ENCODE results near the gene CSF2. TPM values are rescaled to one million over a fixed set of nuclear protein-coding genes. Genes with fewer than 3 reads are reported as not detected.
A peak's percentile ranks its signal among the peaks of the same experiment; 100 is the strongest.

CSF2 gene
- total RNA-seq, result not detected
- long read RNA-seq, result 0 reads

DNA sequence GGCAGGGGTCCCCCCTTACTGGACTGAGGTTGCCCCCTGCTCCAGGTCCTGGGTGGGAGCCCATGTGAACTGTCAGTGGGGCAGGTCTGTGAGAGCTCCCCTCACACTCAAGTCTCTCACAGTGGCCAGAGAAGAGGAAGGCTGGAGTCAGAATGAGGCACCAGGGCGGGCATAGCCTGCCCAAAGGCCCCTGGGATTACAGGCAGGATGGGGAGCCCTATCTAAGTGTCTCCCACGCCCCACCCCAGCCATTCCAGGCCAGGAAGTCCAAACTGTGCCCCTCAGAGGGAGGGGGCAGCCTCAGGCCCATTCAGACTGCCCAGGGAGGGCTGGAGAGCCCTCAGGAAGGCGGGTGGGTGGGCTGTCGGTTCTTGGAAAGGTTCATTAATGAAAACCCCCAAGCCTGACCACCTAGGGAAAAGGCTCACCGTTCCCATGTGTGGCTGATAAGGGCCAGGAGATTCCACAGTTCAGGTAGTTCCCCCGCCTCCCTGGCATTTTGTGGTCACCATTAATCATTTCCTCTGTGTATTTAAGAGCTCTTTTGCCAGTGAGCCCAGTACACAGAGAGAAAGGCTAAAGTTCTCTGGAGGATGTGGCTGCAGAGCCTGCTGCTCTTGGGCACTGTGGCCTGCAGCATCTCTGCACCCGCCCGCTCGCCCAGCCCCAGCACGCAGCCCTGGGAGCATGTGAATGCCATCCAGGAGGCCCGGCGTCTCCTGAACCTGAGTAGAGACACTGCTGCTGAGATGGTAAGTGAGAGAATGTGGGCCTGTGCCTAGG is at the start of gene CSF2:
Gene CSF2, plus strand, starts transcription at position 559 of the 783 bp plus-strand sequence. Its CDS starts 35 bp downstream, at position 594.
- intact Hi-C loops (cut with DNase I), result no loop called here
- ATAC-seq (no peak), DNase-seq (no peak)

DNA sequence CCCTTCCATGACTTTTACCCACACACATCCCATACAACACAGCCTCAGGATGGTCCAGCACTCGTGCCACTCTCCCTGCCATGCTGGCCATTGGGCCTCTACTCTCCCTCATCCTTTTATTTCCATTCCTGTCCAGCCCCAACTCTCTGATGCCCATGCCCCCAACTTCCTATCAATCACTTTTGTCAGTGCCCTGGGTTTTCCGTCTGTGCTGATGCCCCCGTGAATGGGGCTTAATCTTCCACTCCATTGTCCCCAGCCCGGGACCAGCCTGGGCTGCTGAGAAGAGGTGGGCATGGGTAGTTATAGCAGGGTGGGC is 49.5 kb upstream of the CSF2 start:
- DNase-seq, result no peak
- no peak for ATAC-seq
- intact Hi-C loops (cut with DNase I), result no loop called here

DNA sequence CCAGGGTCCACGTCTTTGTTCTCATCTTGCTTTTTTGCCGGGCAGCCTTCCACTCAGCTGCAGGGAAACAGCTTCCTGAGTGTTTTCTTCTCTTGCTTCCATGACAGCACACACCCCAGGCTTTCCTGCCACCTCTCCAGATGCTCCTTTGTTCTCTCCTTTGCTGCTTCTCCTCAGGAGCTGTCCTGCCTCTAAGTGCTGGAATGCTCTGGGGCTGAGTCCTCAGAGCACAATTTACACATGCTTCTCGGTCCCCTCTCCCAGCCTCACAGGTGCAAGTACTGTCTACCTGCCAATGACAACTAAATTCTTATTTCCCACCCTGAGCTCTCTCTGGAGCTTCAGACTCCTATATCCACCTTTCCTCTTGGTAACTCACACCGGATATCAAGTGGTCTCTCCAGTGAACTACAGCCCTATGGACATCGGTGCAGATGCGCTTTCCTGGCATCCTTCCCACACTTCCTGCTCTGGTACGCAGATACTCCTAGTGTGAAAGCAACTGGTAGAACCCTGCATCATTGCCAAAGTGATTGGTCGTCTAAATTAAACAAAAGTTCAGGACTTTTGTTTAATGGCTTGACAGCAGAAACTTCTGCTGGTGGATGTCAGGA is 48.7 kb upstream of the CSF2 start:
- DNase-seq (no peak), ATAC-seq (no peak)
- intact Hi-C loops (cut with DNase I), result no loop called here

DNA sequence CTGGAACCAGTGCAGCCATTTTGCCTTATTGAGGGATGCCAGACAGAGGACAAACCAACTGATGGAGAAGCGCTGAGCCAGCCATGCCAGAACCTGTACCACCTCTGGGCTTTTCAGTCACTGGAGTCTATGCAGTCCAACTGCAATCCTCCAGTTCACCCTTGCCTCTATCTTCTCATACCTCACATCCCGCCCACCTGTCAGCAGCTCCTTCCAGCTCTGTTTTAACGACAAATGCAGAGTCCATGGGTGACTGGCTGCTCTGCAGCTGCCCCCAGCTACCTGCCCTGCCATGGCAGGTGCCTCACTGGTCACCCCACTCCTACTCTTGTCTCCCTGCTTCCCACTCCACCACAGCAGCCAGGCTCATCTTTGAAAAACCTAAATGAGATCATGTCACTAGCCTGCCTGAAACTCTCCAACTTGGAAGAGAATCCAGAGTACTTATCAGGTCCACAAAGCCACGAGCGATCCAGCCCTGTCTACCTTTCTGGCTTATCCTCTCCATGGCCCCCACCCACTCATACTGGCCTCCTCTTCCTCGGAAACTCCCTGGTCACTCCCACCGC is 48.1 kb upstream of the CSF2 start:
- no peak for ATAC-seq
- intact Hi-C loops (cut with DNase I), result no loop called here
- DNase-seq, result no peak

DNA sequence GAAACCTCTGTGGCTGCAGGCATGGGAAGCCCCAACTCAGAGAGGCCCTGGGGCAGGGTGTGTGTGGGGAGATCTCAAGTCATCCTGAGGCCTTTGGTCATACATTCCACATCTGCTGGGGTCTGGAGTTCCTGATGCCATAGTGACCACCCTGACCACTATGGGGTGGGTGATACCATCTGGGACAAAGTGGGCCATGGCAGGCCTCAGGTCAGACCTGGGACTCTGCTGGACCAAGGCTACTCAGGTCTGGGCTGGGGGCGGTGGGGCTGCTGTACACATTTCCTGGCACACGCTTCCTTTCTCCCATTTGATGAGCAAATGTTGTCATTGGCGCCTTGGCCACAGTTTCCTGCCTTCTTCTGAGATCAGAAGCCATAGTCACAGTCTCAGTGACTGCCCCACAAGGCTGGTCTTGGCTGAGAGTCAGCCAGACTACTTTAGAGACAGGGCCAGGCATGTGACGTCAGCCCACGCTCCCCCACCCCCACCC is 47.0 kb upstream of the CSF2 start:
- ATAC-seq (no peak), DNase-seq (no peak)
- intact Hi-C loops (cut with DNase I), result no loop called here

DNA sequence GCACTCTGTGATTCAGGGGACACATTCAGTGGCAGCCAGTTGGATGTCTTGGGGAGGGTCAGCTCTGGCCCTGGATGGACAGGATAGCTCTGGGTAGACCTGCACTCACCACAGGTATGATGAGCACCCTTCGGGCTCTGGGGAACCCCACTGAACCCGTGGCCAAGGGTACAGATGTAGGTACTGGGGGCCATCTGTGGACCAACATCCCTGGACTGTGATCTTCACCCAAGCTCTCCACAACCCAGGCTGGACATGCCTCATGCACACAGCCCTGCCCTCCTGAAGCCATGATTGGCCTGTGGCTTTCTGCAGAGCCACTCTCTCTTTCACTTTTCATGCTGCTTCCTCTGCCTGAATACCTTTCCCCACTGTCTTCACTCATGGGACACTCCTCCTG is 46.6 kb upstream of the CSF2 start:
- DNase-seq, result no peak
- peak in 1 of 2 donors; percentile 14 for ATAC-seq
- intact Hi-C loops (cut with DNase I), result no loop called here

DNA sequence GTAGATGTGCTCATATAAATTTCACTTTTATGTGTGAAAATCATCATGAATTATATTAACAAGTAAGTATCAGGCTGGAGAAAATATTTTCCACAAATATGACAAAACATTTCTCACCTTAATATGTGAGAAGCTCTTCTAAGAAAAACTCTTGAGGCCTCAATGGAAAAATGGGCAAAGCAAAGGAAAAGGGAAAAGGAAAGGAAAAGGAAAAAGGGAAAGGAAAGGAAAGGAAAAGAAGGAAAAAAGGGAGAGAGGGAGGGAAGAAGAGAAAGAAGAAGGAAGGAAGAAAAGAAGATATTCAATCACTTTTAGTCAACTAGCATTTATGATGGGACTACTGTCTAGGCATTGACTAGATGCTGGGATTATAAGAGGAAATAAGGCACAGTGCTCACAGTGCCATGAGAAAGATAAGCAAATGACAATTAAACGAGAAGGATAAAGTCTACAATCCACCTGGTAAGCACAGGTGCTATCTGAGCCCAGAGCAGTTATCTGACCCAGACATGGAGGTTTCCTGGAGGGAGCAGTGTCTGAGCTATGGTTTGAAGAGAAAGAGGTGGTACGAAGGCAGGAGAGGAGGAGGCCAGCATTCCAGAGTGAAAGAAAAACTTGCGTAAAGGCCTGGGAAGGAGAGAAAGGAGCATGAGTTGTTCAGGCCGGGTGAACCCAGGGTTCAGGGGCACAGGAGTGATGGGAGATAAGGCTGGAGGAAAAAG is 43.8 kb upstream of the CSF2 start:
- DNase-seq (no peak), ATAC-seq (no peak)
- intact Hi-C loops (cut with DNase I), result no loop called here

DNA sequence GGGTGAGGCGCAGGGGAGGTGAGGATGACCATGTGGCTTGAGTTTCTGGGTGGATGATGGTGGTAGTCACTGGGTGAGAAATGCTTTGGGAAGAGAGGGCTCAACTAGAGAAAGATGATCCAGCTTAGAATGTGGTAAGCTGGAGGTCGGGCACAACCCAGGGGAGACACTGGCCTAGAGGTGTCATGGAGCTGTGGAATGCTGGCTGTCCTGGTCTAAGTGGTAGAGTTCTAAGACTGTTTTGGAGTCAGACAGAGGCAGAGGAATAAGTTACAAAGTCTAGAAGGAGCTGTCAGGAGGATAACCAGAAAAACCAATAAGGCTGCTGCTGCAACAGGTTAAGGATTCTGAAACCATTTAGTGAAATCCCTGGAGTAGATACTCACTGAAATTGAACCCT is 43.0 kb upstream of the CSF2 start:
- intact Hi-C loops (cut with DNase I), result no loop called here
- ATAC-seq (no peak), DNase-seq (no peak)

DNA sequence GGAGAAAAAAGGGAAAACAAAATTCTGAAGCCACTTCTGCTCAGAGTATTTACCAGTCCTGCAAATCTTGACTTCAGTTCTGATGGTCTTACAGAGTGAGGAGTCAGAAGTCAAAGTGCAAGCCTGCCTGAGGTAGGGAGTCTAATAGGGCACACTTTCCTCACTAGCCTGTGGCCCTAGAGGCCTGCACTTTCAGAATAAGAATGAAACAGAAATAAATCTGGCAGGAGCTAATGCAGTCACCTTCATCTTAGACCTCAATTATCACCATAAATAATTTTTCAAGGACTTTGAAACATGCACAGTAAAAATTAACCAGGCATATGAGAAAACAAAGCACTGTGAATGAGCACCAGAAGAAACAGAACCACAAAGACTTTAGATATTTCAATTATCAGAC is 41.4 kb upstream of the CSF2 start:
- DNase-seq (no peak), ATAC-seq (no peak)
- intact Hi-C loops (cut with DNase I), result no loop called here

DNA sequence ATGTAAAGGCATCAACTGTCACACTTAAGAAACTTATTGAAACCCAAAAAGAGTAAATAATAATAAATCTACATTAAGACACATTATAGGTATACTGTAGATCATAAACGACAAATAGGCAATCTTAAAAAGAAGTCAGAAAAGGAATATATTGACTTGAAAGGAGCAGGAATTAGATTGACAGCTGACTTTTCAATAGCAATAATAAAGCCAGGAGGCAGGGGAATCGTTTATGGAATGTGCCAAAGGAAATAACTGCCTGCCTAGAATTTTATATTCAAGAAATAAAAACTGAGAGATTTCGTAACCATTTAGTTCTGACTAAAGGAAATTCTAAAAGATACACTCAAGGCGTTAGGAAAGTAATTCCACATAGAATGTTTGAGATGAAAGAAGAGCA is 40.5 kb upstream of the CSF2 start:
- no peak for ATAC-seq
- intact Hi-C loops (cut with DNase I), result no loop called here
- DNase-seq, result no peak

DNA sequence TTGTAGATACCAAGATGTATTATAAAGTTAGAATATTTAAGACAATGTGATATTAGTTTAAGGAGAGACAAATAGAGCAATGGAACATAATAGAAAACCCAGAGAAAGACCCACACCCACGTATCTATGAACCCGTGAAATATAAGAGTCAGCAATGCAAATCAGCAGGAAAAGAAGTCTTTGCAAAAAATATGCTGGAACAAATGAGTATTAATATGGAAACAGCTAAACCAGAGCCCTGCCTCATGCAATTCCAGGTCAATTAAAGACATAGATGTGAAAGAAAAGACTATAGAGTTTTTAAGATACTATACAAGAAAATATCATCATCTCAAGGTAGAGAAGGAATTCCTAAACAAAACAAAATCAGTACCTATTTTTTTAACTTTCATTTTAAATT is 36.2 kb upstream of the CSF2 start:
- intact Hi-C loops (cut with DNase I), result no loop called here
- no peak for ATAC-seq
- no peak for DNase-seq

DNA sequence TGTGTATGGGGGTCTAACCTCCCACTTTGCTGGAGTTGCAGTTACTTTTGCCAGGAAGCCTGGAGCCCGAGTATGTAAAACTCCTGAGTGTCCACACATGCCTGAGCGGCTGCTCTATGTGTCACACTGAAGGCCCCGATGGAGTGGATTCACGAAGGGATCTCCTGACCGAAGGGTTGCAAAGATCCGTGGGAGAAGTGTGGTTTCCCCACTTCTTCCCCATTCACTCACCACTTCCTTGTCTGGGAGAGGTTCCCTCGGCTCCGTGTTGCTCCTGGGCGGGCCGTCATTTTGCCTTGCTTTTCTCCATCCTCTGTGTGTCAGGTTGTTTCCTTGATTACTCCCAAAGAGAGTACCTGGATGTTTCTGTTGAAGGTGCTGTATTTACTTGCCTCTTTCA is 29.4 kb upstream of the CSF2 start:
- DNase-seq (no peak), ATAC-seq (no peak)
- intact Hi-C loops (cut with DNase I), result no loop called here

DNA sequence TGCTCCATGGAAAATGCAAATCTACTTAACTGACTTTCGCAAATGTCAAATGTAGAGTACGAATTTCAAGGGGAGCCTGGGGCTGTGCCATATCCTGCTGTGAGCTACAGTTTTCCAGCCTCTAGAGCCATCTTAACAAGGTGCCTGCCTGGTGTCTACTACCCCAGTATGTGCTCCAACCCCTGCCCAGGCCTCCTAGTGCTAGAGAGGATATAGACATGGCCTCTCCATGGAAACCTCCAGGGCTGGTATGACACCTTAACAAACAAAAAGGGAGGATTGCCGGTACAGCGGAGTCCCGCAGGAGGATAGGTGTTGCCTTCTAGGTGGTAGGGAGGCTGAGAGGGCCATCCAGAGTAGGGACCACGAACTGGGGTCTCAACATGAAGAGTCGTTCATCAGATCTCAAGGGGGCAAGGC is 26.7 kb upstream of the CSF2 start:
- intact Hi-C loops (cut with DNase I), result no loop called here
- ATAC-seq (no peak), DNase-seq (no peak)

DNA sequence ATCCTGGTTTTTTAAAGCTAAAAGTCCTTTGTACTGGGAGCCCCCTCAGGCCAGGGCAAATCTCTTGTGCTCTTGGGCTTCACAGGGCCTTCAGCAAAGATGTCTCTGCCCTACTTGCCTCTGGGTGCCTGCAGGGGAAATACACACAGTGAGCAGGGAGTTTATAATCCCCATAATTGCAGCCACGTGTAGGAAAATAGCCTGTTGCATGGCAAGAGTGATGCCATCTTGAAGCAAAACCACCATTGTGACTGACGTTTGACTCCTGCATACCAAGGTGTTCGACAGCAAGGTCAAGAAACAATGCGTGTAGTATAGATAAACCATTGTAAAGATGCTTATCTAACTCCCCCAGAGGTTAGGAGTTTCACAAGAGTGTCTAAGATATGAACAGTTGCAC is 24.5 kb upstream of the CSF2 start:
- intact Hi-C loops (cut with DNase I), result no loop called here
- no peak for DNase-seq
- no peak for ATAC-seq

DNA sequence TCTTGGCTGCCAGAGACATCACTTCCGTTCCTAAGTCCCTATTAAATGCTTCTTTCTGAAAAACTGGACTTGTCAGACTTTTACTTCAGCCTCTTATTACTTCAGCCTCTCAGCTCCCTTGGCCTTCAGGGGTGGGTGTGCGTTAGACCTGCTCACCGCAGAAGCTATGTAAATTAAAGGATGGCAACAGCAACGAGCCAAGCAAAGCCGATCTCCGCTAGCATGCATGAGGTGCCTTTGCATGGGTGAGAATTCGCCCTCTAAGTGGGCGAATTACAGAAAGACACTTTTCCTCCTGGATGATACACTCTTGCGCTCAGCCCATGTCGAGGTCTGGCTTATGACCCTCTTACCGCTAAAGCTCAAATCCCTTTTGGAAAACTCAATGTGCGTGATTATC is 24.0 kb upstream of the CSF2 start:
- DNase-seq (no peak), ATAC-seq (no peak)
- intact Hi-C loops (cut with DNase I), result no loop called here

DNA sequence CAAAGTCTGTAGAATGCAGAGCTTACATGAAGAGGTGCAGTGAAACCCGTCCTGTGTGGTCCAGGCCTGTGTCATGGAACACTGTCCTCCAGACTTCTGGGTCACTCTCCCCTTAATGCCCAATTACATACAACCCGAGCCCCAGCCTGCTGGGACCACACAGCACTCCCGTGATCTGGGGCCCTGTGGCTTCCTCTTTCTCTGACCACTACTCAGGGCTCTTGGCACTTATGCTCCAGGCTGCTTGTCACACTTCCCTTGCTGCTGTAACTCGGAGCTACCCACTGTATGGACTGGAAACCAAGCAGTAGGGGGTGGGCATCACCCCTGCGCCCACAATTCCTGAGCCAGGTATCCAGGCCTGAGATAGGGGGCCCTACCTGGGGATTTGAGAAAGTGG is 23.5 kb upstream of the CSF2 start:
- ATAC-seq (peak; percentile 23 to 51), DNase-seq (no peak)
- intact Hi-C loops (cut with DNase I), result no loop called here

DNA sequence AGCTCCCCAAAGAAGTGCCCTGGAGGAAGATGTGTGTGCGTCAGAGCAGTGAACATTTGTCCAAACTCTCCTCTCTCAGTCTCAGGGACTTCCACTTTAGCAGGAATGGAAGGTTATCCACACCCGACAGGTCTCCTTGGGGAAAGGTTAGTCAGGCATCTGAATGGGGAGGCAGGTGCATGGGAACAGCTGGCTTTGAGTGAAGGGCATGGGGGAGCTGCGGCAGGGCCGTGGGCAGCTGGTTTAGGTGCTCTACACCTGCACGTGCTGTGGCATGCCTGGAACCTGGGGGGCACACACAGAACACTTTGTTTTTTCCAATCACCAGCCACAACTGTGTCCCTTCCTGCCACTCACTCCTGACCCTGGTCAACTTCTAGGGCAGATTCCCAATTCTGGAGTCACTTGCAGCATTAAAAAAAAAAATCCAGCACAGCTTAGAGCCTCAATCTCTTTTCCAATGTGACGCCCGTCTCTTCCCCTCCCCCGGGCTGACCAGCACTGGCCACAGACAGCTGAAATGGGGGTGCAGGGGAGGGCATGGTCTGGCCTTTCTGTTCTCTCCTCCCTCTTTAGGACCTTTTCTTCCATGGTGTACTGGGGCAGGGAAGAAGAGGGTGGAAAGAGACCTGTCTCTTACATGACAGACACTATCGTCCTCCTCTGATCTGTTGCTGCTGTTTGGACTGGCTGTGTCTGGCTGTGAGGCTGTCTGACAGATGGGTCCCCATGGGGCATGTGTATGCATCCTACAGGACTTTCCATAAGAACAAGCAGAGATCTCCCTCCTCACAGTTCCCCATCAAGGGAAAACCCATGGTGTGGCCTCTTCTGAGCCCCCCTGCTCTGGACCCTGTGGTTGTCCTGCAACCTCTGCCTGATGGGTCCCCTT is 22.7 kb upstream of the CSF2 start:
- intact Hi-C loops (cut with DNase I), result no loop called here
- ATAC-seq, result no peak
- DNase-seq, result no peak

DNA sequence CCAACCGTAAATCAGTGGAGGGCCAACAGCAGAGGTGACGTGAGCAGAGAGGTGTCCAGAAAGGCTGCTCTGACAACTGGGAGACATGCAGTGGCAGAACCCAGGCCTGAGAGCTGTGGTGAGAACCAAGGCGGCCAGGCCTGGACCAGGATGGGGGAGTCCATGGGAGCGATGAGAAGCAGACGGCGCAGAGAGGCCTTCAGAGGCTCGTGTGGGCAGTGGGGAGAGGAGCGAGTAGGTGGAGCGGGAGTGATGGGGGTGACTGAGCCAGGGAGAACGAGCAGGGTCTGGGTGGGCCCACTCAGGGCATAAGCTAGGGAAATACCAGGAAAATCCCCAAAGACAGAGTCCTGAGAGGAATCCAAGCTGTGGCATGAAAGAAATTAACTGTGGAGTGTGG is 21.1 kb upstream of the CSF2 start:
- no peak for DNase-seq

DNA sequence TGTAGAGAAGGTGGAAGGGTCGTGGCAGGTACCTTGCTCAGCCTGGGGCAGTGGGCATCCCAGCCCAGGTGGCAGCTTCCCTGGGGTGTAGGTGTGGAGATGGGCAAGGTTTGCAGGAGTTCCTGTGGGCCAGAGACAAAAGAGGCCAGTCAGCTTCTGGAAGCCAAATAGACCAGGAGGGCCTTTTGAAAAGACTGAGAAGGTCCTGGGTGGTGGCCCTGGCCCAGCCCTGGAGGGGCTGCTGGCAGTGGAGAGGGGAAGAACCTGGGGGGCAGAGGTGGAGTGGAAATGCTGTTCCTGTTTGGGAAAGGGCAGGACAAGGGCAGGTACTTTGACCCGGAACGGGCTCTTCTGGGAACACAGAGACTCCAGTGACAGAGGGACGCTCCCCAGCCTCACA is 20.1 kb upstream of the CSF2 start:
- intact Hi-C loops (cut with DNase I), result no loop called here
- ATAC-seq (no peak), DNase-seq (no peak)

More for the DNA sequence above, 21.1 kb upstream of the CSF2 start:
- intact Hi-C loops (cut with DNase I), result no loop called here
- ATAC-seq, result no peak

All from left cardiac atrium (tissue), 4 donors.